OCI-LY7 (cell line): ENCODE results near the gene EMSY.
A peak's percentile ranks its signal among the peaks of the same experiment; 100 is the strongest.

Source experiments
- CTCF ChIP-seq: fragments of 200-600 bp; sonication (generic); conservative IDR thresholded peaks from 2 replicates; pipeline ENCODE4 v1.5.1; 2014; ENCODE audit warnings: mild to moderate bottlenecking, antibody characterized with exemption, low read length, moderate library complexity, mixed read lengths
- EZH2phosphoT487 ChIP-seq: fragments of 200-600 bp; sonication (generic); IDR thresholded peaks from 2 replicates; pipeline ENCODE4 v1.6.1; 2018; ENCODE audit warnings: low read depth, borderline replicate concordance, mild to moderate bottlenecking, mixed run types, antibody characterized with exemption, low read length, moderate library complexity, mixed read lengths

GRCh38 chr11:76512851-76513653, 68.2 kb downstream of the EMSY start:
- TF ChIP-seq EZH2phosphoT487 (no peak), CTCF (peak; percentile 80)
